GM18498 (cell line): ENCODE data around the gene HBP1.

Experiments
- ATAC-seq: cut with Tn5 transposase; IDR thresholded peaks from one replicate; pipeline ENCODE4 v1.9.1; 2021; ENCODE audit warnings: mild to moderate bottlenecking, moderate library complexity; ENCODE audit not compliant: unreplicated experiment

Gene HBP1

GRCh38 chr7:107179326-107180164 lies 10.7 kb downstream of the HBP1 start:
- ATAC-seq = no peak

GRCh38 chr7:107180378-107180777 lies 11.6 kb downstream of the HBP1 start:
- ATAC-seq = no peak

DNA sequence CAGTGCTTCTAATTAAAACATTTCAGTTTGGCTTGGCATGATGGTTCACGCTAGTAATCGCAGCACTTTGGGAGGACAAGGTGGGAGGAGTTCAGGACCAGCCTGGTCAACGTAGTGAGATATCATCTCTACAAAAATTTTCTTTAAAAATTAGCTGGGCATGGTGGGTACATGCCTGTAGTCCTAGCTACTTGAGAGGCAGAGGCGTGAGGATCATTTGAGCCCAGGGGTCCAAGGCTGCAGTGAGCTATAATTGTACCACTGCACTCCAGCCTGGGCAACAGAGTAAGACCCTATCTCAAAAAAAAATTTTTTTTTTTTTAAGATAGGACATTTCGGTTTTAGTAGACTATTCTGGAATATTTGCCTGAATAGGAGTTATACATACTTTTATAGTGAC lies 12.4 kb downstream of the HBP1 start:
- no peak for ATAC-seq

DNA sequence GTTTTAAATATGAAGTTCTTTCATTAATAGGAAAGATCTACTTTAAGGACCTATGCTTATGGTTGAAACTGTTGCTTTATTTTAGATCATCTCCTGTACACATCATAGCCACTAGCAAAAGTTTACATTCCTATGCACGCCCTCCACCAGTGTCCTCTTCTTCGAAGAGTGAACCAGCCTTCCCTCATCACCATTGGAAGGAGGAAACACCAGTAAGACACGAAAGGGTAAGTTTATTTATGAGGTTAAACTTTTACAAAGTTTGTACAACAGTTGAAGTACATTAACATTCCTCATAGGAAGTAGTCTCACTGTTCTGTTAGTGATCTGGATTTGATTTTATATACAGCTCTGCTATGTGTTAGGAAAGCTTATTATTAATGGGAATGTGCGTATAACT lies 16.9 kb downstream of the HBP1 start:
- ATAC-seq = no peak

DNA sequence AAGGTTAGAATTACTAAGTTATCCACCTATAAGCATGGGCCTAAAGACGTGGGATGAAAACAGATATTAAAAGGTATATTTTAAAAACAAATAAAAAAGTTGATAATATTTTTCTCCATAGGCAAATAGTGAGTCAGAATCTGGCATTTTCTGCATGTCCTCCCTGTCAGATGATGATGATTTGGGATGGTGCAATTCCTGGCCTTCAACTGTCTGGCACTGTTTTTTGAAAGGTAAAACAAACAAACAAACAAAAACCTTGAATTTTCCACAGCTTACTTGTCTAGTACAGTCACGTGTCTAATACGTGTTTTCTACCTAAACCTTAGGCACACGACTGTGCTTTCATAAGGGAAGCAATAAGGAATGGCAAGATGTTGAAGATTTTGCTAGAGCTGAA lies 17.4 kb downstream of the HBP1 start:
- no peak for ATAC-seq

DNA sequence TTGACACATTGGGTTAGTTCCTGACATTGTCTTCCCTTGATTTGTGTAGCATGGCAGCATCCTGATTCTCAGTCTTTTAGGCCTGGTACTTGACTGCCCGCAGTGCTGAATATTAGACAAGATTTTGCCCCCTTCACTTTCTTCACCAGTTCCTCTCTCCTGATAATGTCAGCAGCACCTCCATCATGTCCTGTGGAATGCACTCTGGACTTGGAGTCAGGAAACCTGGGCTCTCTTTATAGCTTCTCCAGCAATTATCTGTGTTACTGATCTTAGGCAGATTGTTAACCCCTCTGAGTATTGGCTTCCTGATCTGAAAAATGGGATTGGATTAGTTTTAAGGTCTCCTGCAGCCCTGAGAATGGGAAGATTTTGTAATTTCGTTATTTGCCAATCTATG lies 19.0 kb downstream of the HBP1 start:
- ATAC-seq = no peak

DNA sequence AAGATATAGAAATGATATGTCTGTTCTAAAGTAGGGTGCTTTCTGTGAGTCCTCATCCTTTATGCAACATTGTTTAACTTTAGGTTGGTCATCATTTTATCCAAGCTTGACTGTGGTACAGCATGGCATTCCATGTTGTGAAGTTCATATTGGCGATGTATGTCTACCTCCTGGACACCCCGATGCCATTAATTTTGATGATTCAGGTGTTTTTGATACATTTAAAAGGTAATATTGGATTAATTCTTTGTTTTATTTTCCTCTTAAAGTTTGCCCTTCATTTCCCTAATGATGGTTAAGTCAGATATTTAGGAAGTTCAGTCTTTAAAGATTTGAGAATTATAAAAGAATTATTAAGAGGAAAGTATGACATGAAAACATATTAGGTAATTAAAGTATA lies 21.3 kb downstream of the HBP1 start:
- ATAC-seq = no peak

GRCh38 chr7:107194052-107194451 lies 25.2 kb downstream of the HBP1 start:
- ATAC-seq = no peak

DNA sequence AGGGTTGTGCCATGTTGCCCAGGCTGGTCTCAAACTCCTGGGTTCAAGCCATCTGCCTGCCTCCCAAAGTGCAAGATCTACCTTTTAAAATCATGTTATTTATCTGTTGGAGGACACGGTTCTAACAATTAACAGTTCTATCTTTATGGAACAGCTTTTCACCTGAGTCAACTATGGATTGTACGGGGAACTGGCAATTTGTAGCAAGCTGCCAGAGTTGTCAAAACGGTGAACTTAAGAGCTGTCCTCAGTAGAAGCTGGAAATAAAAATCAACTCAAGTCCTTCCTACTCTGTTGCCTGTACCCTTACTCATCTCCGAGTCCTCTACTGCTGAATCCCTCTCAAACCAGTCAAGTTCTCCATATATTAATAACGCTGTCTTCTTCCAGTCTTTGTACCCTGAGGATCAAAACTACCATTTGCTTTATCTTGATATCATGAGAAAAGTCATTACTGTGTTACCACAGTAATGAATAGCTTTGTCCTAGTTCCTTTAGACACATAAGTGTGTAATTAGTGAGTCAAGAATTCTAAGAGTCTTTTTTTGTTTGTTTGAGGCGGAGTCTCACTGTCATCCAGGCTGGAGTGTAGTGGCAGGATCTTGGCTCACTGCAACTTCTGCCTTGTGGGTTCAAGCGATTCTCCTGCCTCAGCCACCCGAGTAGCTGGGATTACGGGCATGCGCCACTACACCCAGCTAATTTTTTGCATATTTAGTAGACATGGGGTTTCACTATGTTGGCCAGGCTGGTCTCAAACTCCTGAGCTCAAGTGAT lies 28.2 kb downstream of the HBP1 start:
- no peak for ATAC-seq

DNA sequence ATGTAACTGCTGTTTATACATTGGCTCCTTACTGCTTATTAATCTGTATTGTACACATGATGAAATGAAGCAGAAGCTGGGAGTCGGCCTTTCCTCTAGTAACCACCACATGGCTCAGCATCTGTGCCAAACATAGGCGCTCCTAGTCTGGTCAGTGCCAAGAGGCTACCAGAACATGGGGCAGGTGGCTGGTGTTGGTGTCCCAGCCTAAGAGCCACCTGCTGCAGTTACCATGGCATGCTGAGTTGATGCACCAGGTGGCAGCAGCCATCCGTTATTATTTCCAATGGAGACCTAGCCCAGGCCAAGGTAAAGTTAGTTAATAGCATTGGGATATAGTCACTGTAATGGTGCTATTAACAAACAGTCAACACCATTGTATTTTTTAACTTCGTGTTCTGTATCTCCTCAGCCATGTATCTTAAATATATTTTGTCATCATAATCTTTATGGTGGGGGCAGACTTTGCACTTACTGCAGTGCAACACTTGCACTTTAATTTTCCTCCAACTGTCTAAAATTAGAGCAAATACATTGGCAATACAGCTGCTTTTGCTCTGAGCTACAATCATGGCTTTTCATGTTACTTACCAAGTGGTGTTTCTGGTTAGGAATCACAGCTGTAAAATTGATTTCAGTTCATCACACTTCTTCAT lies 33.1 kb downstream of the HBP1 start:
- ATAC-seq = no peak

GRCh38 chr7:107203607-107204006 lies 34.8 kb downstream of the HBP1 start:
- ATAC-seq = no peak

- ATAC-seq = no peak
Observed at GRCh38 chr7:107206136-107206535, 37.3 kb downstream of the HBP1 start.

- ATAC-seq = no peak
Observed at GRCh38 chr7:107206706-107207105, 37.9 kb downstream of the HBP1 start.

DNA sequence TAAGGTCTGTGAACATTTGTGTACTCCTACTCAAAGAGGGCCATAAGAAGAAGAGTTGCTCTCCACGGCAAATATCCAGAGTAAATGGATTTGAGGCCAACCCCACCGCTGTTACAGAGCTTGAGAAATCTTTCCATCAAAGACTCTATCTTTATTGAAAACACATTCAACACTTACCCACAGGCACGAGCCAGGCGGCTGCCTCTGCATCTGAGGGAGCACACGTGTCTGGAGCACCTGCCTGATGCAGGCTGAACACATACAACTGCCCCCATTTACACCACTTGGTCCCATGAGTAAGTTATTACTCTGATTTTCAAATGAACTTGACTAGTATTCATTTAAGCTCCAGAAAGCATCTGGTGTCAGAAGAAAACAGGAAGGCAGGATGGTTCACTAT lies 38.7 kb downstream of the HBP1 start:
- ATAC-seq = no peak

GRCh38 chr7:107208024-107208521 lies 39.3 kb downstream of the HBP1 start:
- ATAC-seq = no peak

GRCh38 chr7:107208563-107208962 lies 39.8 kb downstream of the HBP1 start:
- ATAC-seq = no peak

- no peak for ATAC-seq
Observed at GRCh38 chr7:107209565-107209964, 40.8 kb downstream of the HBP1 start.

- ATAC-seq = no peak
Observed at GRCh38 chr7:107210400-107210799, 41.6 kb downstream of the HBP1 start.

GRCh38 chr7:107212725-107213124 lies 43.9 kb downstream of the HBP1 start:
- ATAC-seq = no peak

- no peak for ATAC-seq
Observed at GRCh38 chr7:107213193-107213788, 44.5 kb downstream of the HBP1 start.

- no peak for ATAC-seq
Observed at GRCh38 chr7:107213945-107214344, 45.1 kb downstream of the HBP1 start.
